H9 (cell line): ENCODE results near the gene SLC12A4. TPM values are rescaled to one million over a fixed set of nuclear protein-coding genes. Genes with fewer than 3 reads are reported as not detected.

Experiments
- DNase-seq: peaks from one replicate; pipeline ENCODE4 v3.0.0-alpha.2; 2017
- H2AFZ ChIP-seq: one replicate; pipeline ENCODE4 v1.6.1; 2013; ENCODE audit warnings: mild to moderate bottlenecking, low read length, control low read depth, moderate library complexity
- H2AK5ac ChIP-seq: 2 replicates; pipeline ENCODE4 v1.6.1; 2013; ENCODE audit warnings: low read length, control low read depth, mixed read lengths; ENCODE audit not compliant: insufficient read length
- H2BK120ac ChIP-seq: one replicate; pipeline ENCODE4 v1.6.1; 2013; ENCODE audit warnings: low read depth, mild to moderate bottlenecking, low read length, control low read depth, inconsistent platforms; ENCODE audit not compliant: poor library complexity, severe bottlenecking
- H2BK12ac ChIP-seq: 2 replicates; pipeline ENCODE4 v1.6.1; 2013; ENCODE audit warnings: low read length, control low read depth, mixed read lengths, low read depth; ENCODE audit not compliant: insufficient read length
- H2BK15ac ChIP-seq: 2 replicates; pipeline ENCODE4 v1.6.1; 2013; ENCODE audit warnings: low read depth, low read length, control low read depth
- H2BK20ac ChIP-seq: one replicate; pipeline ENCODE4 v1.6.1; 2013; ENCODE audit warnings: low read depth, mild to moderate bottlenecking, low read length, control low read depth, inconsistent platforms; ENCODE audit not compliant: poor library complexity, severe bottlenecking
- H2BK5ac ChIP-seq: 2 replicates; pipeline ENCODE4 v1.6.1; 2013; ENCODE audit warnings: low read length, control low read depth, mixed read lengths; ENCODE audit not compliant: insufficient read length
- H3K14ac ChIP-seq: 2 replicates; pipeline ENCODE4 v1.6.1; 2013; ENCODE audit warnings: low read length, control low read depth; ENCODE audit not compliant: insufficient read depth
- H3K18ac ChIP-seq: 2 replicates; pipeline ENCODE4 v1.6.1; 2013; ENCODE audit warnings: low read depth, mild to moderate bottlenecking, mixed read lengths, low read length, control low read depth; ENCODE audit not compliant: insufficient read length
- H3K23ac ChIP-seq: 2 replicates; pipeline ENCODE4 v1.6.1; 2013; ENCODE audit warnings: low read length, control low read depth, mixed read lengths, low read depth; ENCODE audit not compliant: insufficient read length
- H3K23me2 ChIP-seq: 2 replicates; pipeline ENCODE4 v1.6.1; 2013; ENCODE audit warnings: low read depth, mild to moderate bottlenecking, mixed read lengths, low read length, control low read depth; ENCODE audit not compliant: insufficient read length, poor library complexity, severe bottlenecking
- H3K27ac ChIP-seq: 2 replicates; pipeline ENCODE4 v1.5.1; 2013; ENCODE audit warnings: low read length, control low read depth, mixed read lengths, low read depth; ENCODE audit not compliant: insufficient read length
- H3K27me3 ChIP-seq: 2 replicates; pipeline ENCODE4 v1.6.1; 2013; ENCODE audit warnings: low read length, control low read depth, inconsistent platforms; ENCODE audit not compliant: insufficient read depth
- H3K4ac ChIP-seq: 2 replicates; pipeline ENCODE4 v1.6.1; 2013; ENCODE audit warnings: low read depth, mild to moderate bottlenecking, control low read depth, inconsistent platforms, low read length, moderate library complexity
- H3K4me1 ChIP-seq: 2 replicates; pipeline ENCODE4 v1.6.1; 2013; ENCODE audit warnings: low read length, control low read depth, inconsistent platforms; ENCODE audit not compliant: insufficient read depth
- H3K4me2 ChIP-seq: 2 replicates; pipeline ENCODE4 v1.6.1; 2013; ENCODE audit warnings: low read length, control low read depth, mixed read lengths; ENCODE audit not compliant: insufficient read length, insufficient read depth
- H3K56ac ChIP-seq: 2 replicates; pipeline ENCODE4 v1.6.1; 2013; ENCODE audit warnings: low read depth, mild to moderate bottlenecking, mixed read lengths, low read length, control low read depth; ENCODE audit not compliant: insufficient read length
- H3K79me1 ChIP-seq: 2 replicates; pipeline ENCODE4 v1.6.1; 2013; ENCODE audit warnings: low read depth, mild to moderate bottlenecking, moderate library complexity, low read length, control low read depth, inconsistent platforms; ENCODE audit not compliant: insufficient read depth, poor library complexity, severe bottlenecking
- H3K79me2 ChIP-seq: 2 replicates; pipeline ENCODE4 v1.6.1; 2013; ENCODE audit warnings: low read length, control low read depth, inconsistent platforms; ENCODE audit not compliant: insufficient read depth
- H3K9ac ChIP-seq: 2 replicates; pipeline ENCODE4 v1.6.1; 2013; ENCODE audit warnings: low read length, control low read depth, mixed read lengths; ENCODE audit not compliant: insufficient read length; ENCODE audit errors: extremely low read depth
- H3K9me3 ChIP-seq: one replicate; pipeline ENCODE4 v1.6.1; 2013; ENCODE audit warnings: low read depth, low read length, inconsistent platforms; ENCODE audit not compliant: control insufficient read depth
- H3T11ph ChIP-seq: one replicate; pipeline ENCODE4 v1.6.1; 2013; ENCODE audit warnings: mild to moderate bottlenecking, low read length, control low read depth, inconsistent platforms
- H4K20me1 ChIP-seq: one replicate; pipeline ENCODE4 v1.6.1; 2013; ENCODE audit not compliant: control insufficient read depth, insufficient read length, insufficient read depth
- H4K5ac ChIP-seq: 2 replicates; pipeline ENCODE4 v1.6.1; 2013; ENCODE audit warnings: low read depth, mild to moderate bottlenecking, mixed read lengths, low read length, control low read depth; ENCODE audit not compliant: insufficient read length
- H4K8ac ChIP-seq: replicated peaks from 2 replicates; pipeline ENCODE4 v1.6.1; 2013; ENCODE audit warnings: low read length, control low read depth, mixed read lengths, low read depth; ENCODE audit not compliant: insufficient read length
- H4K91ac ChIP-seq: 2 replicates; pipeline ENCODE4 v1.6.1; 2013; ENCODE audit warnings: low read depth, mild to moderate bottlenecking, moderate library complexity, mixed read lengths, low read length, control low read depth; ENCODE audit not compliant: insufficient read length
- H3K27ac Mint-ChIP-seq, 3 experiments: 2 replicates in 2 of 3; 3 replicates in 1 of 3; pipeline ENCODE4 v1.8.0; 2020 to 2021; ENCODE audit warnings: mixed read lengths in 3 of 3, mild to moderate bottlenecking in 1 of 3, moderate library complexity in 1 of 3
- H3K27me3 Mint-ChIP-seq: 2 replicates; pipeline ENCODE4 v1.8.0; 2021; ENCODE audit warnings: low read depth, mild to moderate bottlenecking, moderate library complexity, mixed read lengths
- H3K36me3 Mint-ChIP-seq, 3 experiments: 2 replicates in 2 of 3; 3 replicates in 1 of 3; pipeline ENCODE4 v1.8.0; 2020 to 2021; ENCODE audit warnings: low read depth in 3 of 3, mixed read lengths in 3 of 3; ENCODE audit not compliant: insufficient read depth in 1 of 3
- H3K4me1 Mint-ChIP-seq, 2 experiments: 2 replicates each; pipeline ENCODE4 v1.8.0; 2020; ENCODE audit warnings: mixed read lengths in 2 of 2
- H3K4me3 Mint-ChIP-seq, 2 experiments: 2 replicates in 1 of 2; 3 replicates in 1 of 2; pipeline ENCODE4 v1.8.0; 2020 to 2021; ENCODE audit warnings: mild to moderate bottlenecking in 2 of 2, mixed read lengths in 2 of 2, moderate library complexity in 1 of 2
- H3K9me3 Mint-ChIP-seq, 2 experiments: 2 replicates in 1 of 2; 3 replicates in 1 of 2; pipeline ENCODE4 v1.8.0; 2020; ENCODE audit warnings: mild to moderate bottlenecking in 2 of 2, mixed read lengths in 2 of 2, moderate library complexity in 1 of 2
- CTCF ChIP-seq: fragments of 200-600 bp; sonication (generic); conservative IDR thresholded peaks from 3 replicates; pipeline ENCODE4 v1.8.0; 2021; ENCODE audit warnings: antibody characterized with exemption, mild to moderate bottlenecking
- WGBS: extraction: QIAGEN DNeasy Blood & Tissue Kit; methylation state at CpG from one replicate; pipeline ENCODE4 v1.1.7; 2013; ENCODE audit warnings: missing lambda C conversion rate, low lambda C conversion rate, mixed read lengths; ENCODE audit not compliant: insufficient read length; ENCODE audit errors: extremely low coverage; 5-methylcytosine and 5-hydroxymethylcytosine counted together
- total RNA-seq: library from RNA; stranded (reverse); gene quantifications from 2 replicates; pipeline ENCODE4 v1.2.1, GENCODE V29; 2021

The SLC12A4 gene
- total RNA-seq, 1 experiment from 2014 or later: 46.7 TPM

DNA sequence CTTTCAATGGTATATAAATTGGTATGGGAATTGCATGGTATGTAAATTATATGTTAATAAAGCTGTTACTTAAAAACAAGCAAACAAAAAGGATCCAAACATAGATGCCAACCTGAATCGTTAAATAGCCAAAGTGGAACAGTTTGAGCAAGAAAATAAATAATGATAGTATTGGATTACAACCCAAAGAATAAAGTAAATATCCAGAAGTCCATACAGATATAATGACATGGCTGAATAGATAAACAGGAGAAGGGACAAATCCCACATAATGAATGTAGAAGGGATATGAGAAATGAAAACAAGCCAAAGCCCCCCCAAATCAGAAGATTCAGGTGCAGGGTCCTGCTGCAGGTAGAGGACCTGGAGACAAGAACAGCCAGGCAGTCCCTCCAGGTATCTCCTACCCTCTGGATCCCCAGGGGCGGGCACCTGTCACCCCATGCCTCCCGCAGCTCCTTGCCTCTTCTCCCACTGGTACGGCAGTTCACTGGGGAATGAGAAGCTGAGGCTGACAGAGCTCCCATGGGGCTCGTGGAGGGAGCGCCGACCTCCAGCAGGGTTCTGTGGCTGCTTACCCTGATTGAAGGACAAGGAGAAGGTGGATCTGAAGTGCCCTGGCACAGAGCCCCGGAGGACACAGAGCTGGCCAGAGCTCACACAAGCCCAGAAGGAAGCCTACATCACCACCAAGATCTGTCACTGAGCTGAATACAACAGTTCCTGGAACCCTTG, 14.6 kb downstream of the SLC12A4 start:
- Mint-ChIP-seq H3K9me3 (no peaks in the 10 kb centered on the region), H3K27me3 (no peaks in the 10 kb centered on the region), H3K27ac (no peak overlapping the region), H3K4me1 (no peaks in the 10 kb centered on the region), H3K4me3 (no peak overlapping the region), H3K36me3 (peaks cover 17 to 68% (median 49%) of the 10 kb centered on the region in 3 experiments; a peak in 6 of 7 replicates)
- Histone ChIP-seq H3K4me2 (no peak overlapping the region), H3K9ac (no peak overlapping the region), H4K91ac (no peak overlapping the region), H3K9me3 (no peaks in the 10 kb centered on the region), H3K79me1 (no peaks in the 10 kb centered on the region), H2BK20ac (no peak overlapping the region), H3K23ac (no peak overlapping the region), H3K4ac (no peak overlapping the region), H2BK15ac (no peak overlapping the region), H4K5ac (no peak overlapping the region), H2BK5ac (no peak overlapping the region), H4K20me1 (no peaks in the 10 kb centered on the region), H2BK120ac (no peak overlapping the region), H3K4me1 (no peaks in the 10 kb centered on the region), H3K56ac (no peak overlapping the region), H3T11ph (no peak overlapping the region), H3K23me2 (no peaks in the 10 kb centered on the region), H2AFZ (no peak overlapping the region), H2BK12ac (no peak overlapping the region), H3K27ac (no peak overlapping the region), H3K14ac (no peak overlapping the region), H3K27me3 (no peaks in the 10 kb centered on the region), H4K8ac (no peak overlapping the region), H3K79me2 (no peaks in the 10 kb centered on the region), H3K18ac (no peak overlapping the region), H2AK5ac (no peak overlapping the region)
- no CpG with 5 or more reads among the region's 8 CpGs for WGBS
- DNase-seq: no peak
- no peak for TF ChIP-seq CTCF
